Spleen (tissue), 11 donors: ENCODE measurements around the gene GGT1. TPM values are rescaled to one million over a fixed set of nuclear protein-coding genes. Genes with fewer than 3 reads are reported as not detected.

Experiments
- DNase-seq: peaks from one replicate; pipeline ENCODE4 v3.0.0-alpha.2; 2020
- H3K27ac ChIP-seq, 8 donors: fragments of 200-600 bp; sonication (generic) in 7 of 8; 1 replicate in 4 of 8; 2 replicates in 4 of 8; pipeline versions ENCODE4 v1.5.0 to v1.8.0; 2016 to 2021; ENCODE audit warnings: inconsistent platforms in 4 of 8, mild to moderate bottlenecking in 4 of 8, moderate library complexity in 1 of 8
- H3K27me3 ChIP-seq, 7 donors: fragments of 200-600 bp; sonication (generic) in 6 of 7; replicated peaks in 1 of 7; 1 replicate in 4 of 7; 2 replicates in 3 of 7; pipeline versions ENCODE4 v1.5.0 to v1.8.0; 2016 to 2021; ENCODE audit warnings: inconsistent platforms in 3 of 7, mild to moderate bottlenecking in 1 of 7
- H3K36me3 ChIP-seq, 6 donors: fragments of 200-600 bp; sonication (generic) in 5 of 6; 1 replicate in 4 of 6; 2 replicates in 2 of 6; pipeline versions ENCODE4 v1.5.0 to v1.8.0; 2016 to 2021; ENCODE audit warnings: inconsistent platforms in 2 of 6
- H3K4me1 ChIP-seq, 6 donors: fragments of 200-600 bp; sonication (generic) in 5 of 6; 1 replicate in 3 of 6; 2 replicates in 3 of 6; pipeline versions ENCODE4 v1.5.0 to v1.8.0; 2016 to 2021; ENCODE audit warnings: inconsistent platforms in 3 of 6
- H3K4me3 ChIP-seq, 8 donors: fragments of 200-600 bp; sonication (generic) in 7 of 8; 1 replicate in 4 of 8; 2 replicates in 4 of 8; pipeline versions ENCODE4 v1.5.0 to v1.8.0; 2016 to 2021; ENCODE audit warnings: inconsistent platforms in 4 of 8, mild to moderate bottlenecking in 4 of 8, moderate library complexity in 2 of 8
- H3K9me3 ChIP-seq, 8 donors: fragments of 200-600 bp; sonication (generic) in 7 of 8; 1 replicate in 4 of 8; 2 replicates in 4 of 8; pipeline versions ENCODE4 v1.5.0 to v1.8.0; 2016 to 2021; ENCODE audit warnings: inconsistent platforms in 4 of 8
- CTCF ChIP-seq, 11 experiments: fragments of 200-600 bp in 7 of 11; fragments of 450-650 bp in 4 of 11; sonication (generic) in 4 of 11; IDR thresholded peaks in 8 of 11; conservative IDR thresholded peaks in 3 of 11; 1 replicate in 7 of 11; 2 replicates in 4 of 11; pipeline versions ENCODE4 v1.4.0 to v1.8.0; 2016 to 2021; ENCODE audit warnings: antibody characterized with exemption in 11 of 11, inconsistent platforms in 4 of 11, mild to moderate bottlenecking in 1 of 11
- POLR2A ChIP-seq, 3 donors: fragments of 450-650 bp; IDR thresholded peaks; one replicate each; pipeline ENCODE4 v1.5.1; 2017; ENCODE audit warnings: antibody characterized with exemption in 3 of 3, mild to moderate bottlenecking in 1 of 3
- POLR2AphosphoS5 ChIP-seq, 3 donors: sonication (generic); formaldehyde crosslinking; IDR thresholded peaks; one replicate each; pipeline ENCODE4 v1.5.1; 2017; ENCODE audit warnings: antibody characterized with exemption in 3 of 3
- WGBS, 5 donors: extraction: QIAGEN DNeasy Blood & Tissue Kit in 3 of 5; methylation state at CpG; one replicate each; pipeline versions ENCODE4 v1.1.5 to v1.1.7; 2013 to 2018; 5-methylcytosine and 5-hydroxymethylcytosine counted together
- intact Hi-C: fragments of 100-400 bp; cut with DNase I; formaldehyde crosslinking; loops from one replicate; pipeline ENCODE4 v1.15.0; 2023; ENCODE audit warnings: low total_unique reads
- polyA plus RNA-seq, 3 donors: library from polyadenylated mRNA; stranded (reverse); fragments of 200-250 nt; gene quantifications; one replicate each; pipeline ENCODE4 v1.2.1, GENCODE V29; 2013
- total RNA-seq, 7 donors: library from RNA; depleted of rRNA in 3 of 7; stranded (reverse); fragments of >200 nt in 3 of 7; fragmentation: NEBNext Ultra II Directional in 4 of 7; extraction: Animal tissue kit (Norgen Biotek cat#: 25700) in 4 of 7; gene quantifications; one replicate each; pipeline versions ENCODE4 v1.1.0 to v1.2.1, GENCODE V29; 2016 to 2021
- donor health status: healthy with polysubstance abuse.
- donor health status: DM: no; HTN: no; CAD: no; lungs with moderate emphysema.
- donor health status: DM: no; HTN: no; CAD: no.
- donor health status: Bipolar disorder and iron deficiency.
- donor health status: healthy.
- donor health status: DM: no; HTN: no; CAD: no.
- donor health status: DM: yes; HTN: yes; CAD: no.

GGT1 gene
- total and polyA plus RNA-seq, 10 donors, result 10.9 to 27.2 (median 17.1) TPM

- Histone ChIP-seq H3K27me3 (no peaks in the 10 kb centered on the region), H3K36me3 (peaks cover 0 to 100% (median 48%) of the 10 kb centered on the region in 6 donors), H3K9me3 (no peaks in the 10 kb centered on the region), H3K4me3 (no peak overlapping the region), H3K27ac (peak overlapping the region in 6 of 8 donors; percentile 21 to 54 (median 44)), H3K4me1 (peaks cover 24 to 86% (median 56%) of the 10 kb centered on the region in 6 donors)
- intact Hi-C loops, result no loop called here
- peak in 1 of 3 donors; percentile 60 for TF ChIP-seq POLR2AphosphoS5 (IDR thresholded peaks at IDR 0.05)
- no peak for TF ChIP-seq POLR2A (IDR thresholded peaks at IDR 0.05)
- TF ChIP-seq CTCF (IDR thresholded peaks at IDR 0.05 in 8 of 11, conservative IDR thresholded peaks at IDR 0.05 in 3 of 11), result no peak
- WGBS, 5 donors, result 68 to 79% (median 75%) methylated on average over 2 of the region's 2 CpGs
- peak; percentile 14 for DNase-seq
These were observed 38.5 kb upstream of the GGT1 start for GRCh38 chr22:24564376-24565058.

GRCh38 chr22:24565077-24565476 lies 37.9 kb upstream of the GGT1 start:
- intact Hi-C loops, result no loop called here
- no peak for TF ChIP-seq CTCF (IDR thresholded peaks at IDR 0.05 in 8 of 11, conservative IDR thresholded peaks at IDR 0.05 in 3 of 11)
- no peak for TF ChIP-seq POLR2AphosphoS5 (IDR thresholded peaks at IDR 0.05)
- TF ChIP-seq POLR2A (IDR thresholded peaks at IDR 0.05), result no peak
- Histone ChIP-seq H3K9me3 (no peaks in the 10 kb centered on the region), H3K4me3 (no peak overlapping the region), H3K4me1 (peaks cover 20 to 81% (median 52%) of the 10 kb centered on the region in 6 donors), H3K36me3 (peaks cover 0 to 100% (median 49%) of the 10 kb centered on the region in 6 donors), H3K27me3 (no peaks in the 10 kb centered on the region), H3K27ac (peak overlapping the region in 3 of 8 donors; percentile 23 to 39 (median 33))
- peak; percentile 18 for DNase-seq
- 82 to 93% (median 91%) methylated on average over 2 of the region's 2 CpGs for WGBS, 5 donors

DNA sequence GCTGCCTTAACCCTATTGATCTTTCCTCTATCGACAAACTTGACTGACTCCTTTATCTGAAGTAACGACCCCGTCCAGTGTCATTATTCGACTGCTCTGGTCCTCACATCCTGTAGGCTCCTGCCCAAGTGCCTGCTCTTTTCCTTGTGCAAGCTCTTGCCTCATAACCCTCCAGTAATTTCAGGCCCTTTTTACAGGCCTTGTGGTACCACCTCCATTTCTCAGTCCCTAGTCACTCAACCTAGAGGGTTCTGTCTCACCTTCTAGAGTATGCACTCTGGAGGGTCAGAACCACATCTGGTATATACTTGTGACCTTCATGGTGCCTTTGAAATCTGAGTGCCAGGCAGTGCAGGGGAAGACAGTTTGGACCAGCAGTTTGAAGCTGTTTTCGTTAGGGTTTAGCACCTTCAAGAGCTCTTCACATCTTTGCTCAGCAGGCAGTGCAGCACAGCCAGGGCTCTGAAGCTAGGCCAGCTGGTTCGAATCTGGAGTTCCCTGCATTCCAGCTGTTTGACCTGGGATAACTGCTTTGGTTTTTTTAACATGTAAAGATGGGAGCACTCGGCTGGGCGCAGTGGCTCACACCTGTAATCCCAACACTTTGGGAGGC lies 36.0 kb upstream of the GGT1 start:
- intact Hi-C loops, result no loop called here
- Histone ChIP-seq H3K27me3 (no peaks in the 10 kb centered on the region), H3K36me3 (peaks cover 0 to 100% (median 55%) of the 10 kb centered on the region in 6 donors), H3K4me1 (peaks cover 20 to 61% (median 42%) of the 10 kb centered on the region in 6 donors), H3K9me3 (no peaks in the 10 kb centered on the region), H3K27ac (peak overlapping the region in 1 of 8 donors; percentile 13), H3K4me3 (no peak overlapping the region)
- no peak for TF ChIP-seq POLR2A (IDR thresholded peaks at IDR 0.05)
- no peak for TF ChIP-seq CTCF (IDR thresholded peaks at IDR 0.05 in 8 of 11, conservative IDR thresholded peaks at IDR 0.05 in 3 of 11)
- TF ChIP-seq POLR2AphosphoS5 (IDR thresholded peaks at IDR 0.05), result no peak
- DNase-seq, result no peak
- WGBS, 5 donors, result 58 to 80% (median 73%) methylated on average over 8 of the region's 8 CpGs

DNA sequence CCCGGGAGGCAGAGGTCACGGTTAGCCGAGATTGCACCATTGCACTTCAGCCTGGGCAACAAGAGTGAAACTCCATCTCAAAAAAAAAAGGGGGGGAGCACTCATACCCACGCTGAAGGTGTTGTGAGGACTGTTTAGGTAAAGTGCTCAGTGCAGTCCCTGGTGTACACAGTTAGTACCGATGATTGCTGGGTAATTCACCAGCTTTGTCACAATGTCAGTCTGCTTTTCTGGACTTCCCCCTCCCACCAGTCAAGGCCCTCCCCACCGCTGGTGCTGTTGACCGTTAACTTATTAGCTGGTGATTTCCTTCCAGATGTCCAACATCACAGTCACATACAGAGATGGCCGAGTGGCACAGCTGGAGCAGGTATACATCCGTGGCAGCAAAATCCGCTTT lies 35.3 kb upstream of the GGT1 start:
- 73 to 85% (median 82%) methylated on average over 10 of the region's 10 CpGs for WGBS, 5 donors
- Histone ChIP-seq H3K27me3 (no peaks in the 10 kb centered on the region), H3K9me3 (no peaks in the 10 kb centered on the region), H3K27ac (no peak overlapping the region), H3K36me3 (peaks cover 0 to 100% (median 55%) of the 10 kb centered on the region in 6 donors), H3K4me3 (no peak overlapping the region), H3K4me1 (peaks cover 13 to 55% (median 38%) of the 10 kb centered on the region in 6 donors)
- TF ChIP-seq CTCF (IDR thresholded peaks at IDR 0.05 in 8 of 11, conservative IDR thresholded peaks at IDR 0.05 in 3 of 11) (no peak), POLR2A (IDR thresholded peaks at IDR 0.05) (no peak), POLR2AphosphoS5 (IDR thresholded peaks at IDR 0.05) (no peak)
- intact Hi-C loops, result no loop called here
- no peak for DNase-seq
